ENCODE results near the gene THBS2. TPM values are rescaled to one million over a fixed set of nuclear protein-coding genes. Genes with fewer than 3 reads are reported as not detected.

Gene THBS2
- total RNA-seq, 1 experiment from 2014 or later = 19.9 TPM

- no peak for DNase-seq (ENCODE audit: low read depth)
These were observed 21.1 kb downstream of the THBS2 start for GRCh38 chr6:169232507-169232931.

- DNase-seq (ENCODE audit: low read depth) = no peak
These were observed 21.7 kb downstream of the THBS2 start for GRCh38 chr6:169231790-169232506.

GRCh38 chr6:169230946-169231789 lies 22.5 kb downstream of the THBS2 start:
- no peak for DNase-seq (ENCODE audit: low read depth)

- DNase-seq (ENCODE audit: low read depth) = no peak
These were observed 23.4 kb downstream of the THBS2 start for GRCh38 chr6:169230322-169230665.

DNA sequence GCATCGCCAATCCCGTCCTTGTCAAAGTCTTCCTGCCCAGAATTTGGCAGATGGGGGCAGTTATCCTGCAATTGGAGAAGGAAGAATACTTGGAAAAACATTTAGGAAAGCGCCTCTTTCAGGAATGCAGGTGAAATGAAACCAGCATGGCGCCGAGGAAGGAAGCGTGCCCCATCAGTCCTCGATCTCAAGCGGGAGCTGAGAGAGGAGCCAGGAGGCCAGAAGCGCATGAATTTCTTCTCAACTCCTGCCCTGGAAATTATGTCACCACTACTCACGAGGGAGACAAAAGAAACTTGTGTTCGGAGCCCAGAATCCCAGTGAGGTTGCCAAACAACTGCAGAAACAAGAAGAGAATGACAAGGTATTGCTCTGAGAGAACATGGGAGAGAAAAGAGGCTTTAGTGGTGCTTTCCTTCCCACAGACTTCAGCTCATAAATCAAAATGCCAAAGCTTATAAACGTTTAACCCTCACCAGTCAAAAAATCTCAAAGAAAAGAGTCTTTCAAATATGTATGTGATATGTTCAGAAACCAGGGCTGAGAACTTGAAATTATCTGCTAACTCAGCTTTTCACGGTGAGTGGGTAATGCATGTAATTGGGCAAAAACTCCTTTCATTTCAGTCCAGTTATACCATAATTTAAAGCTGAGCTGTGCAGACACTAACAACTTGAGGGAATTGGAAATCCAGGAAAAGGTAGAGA lies 23.9 kb downstream of the THBS2 start:
- DNase-seq (ENCODE audit: low read depth) = no peak

- DNase-seq (ENCODE audit: low read depth) = no peak
These were observed 26.5 kb downstream of the THBS2 start for GRCh38 chr6:169227116-169227515.

GRCh38 chr6:169225887-169226286 lies 27.8 kb downstream of the THBS2 start:
- DNase-seq (ENCODE audit: low read depth) = no peak

- DNase-seq (ENCODE audit: low read depth) = no peak
These were observed 28.5 kb downstream of the THBS2 start for GRCh38 chr6:169225131-169225576.

- DNase-seq (ENCODE audit: low read depth) = no peak
These were observed 28.9 kb downstream of the THBS2 start for GRCh38 chr6:169224716-169225115.

DNA sequence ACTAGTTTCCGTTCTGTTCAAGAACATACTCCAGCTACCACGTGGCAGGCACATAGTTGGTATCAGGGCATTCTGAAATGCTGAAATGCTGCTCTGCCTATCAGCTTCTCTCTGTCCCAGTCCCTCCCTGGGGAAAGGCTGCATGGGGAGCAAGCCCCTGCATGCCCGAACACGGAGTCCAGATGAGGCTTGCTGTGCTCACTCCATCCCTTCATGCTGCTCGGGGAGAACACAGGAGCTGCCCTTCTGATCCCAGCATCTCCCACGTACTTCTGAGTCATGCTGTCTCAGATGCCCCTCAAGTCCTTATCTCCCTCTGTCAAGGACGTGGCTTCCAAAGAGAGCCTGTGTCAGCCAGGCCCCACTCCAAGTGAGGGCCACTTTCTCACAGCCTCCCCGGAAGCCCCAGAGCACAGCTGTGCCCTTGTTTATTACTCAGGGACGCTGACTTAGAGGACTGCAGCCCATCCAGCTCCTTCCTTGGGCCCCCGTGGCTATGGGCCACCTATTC lies 29.4 kb downstream of the THBS2 start:
- peak; percentile 36 for DNase-seq (ENCODE audit: low read depth)

DNA sequence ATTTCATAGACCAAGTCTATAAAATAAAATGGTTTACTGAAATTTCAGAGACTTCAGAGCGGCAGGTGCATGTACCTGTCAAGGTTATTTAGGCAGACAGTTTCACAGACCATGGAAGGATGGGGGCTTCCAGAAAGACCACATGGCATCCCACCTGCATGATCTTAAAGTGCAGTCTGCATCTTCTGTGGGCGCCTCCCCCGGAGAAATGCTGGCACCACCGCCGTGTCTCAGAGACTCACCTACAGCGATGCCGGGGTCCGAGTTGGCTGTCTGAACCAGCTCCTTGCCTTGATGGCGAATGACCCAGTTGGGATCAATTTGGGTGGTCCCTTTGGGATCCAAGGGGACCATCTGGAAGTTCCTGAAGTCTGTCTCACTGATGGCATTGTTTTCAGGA lies 30.6 kb downstream of the THBS2 start:
- DNase-seq (ENCODE audit: low read depth) = no peak

- no peak for DNase-seq (ENCODE audit: low read depth)
These were observed 31.5 kb downstream of the THBS2 start for GRCh38 chr6:169222126-169222525.

DNA sequence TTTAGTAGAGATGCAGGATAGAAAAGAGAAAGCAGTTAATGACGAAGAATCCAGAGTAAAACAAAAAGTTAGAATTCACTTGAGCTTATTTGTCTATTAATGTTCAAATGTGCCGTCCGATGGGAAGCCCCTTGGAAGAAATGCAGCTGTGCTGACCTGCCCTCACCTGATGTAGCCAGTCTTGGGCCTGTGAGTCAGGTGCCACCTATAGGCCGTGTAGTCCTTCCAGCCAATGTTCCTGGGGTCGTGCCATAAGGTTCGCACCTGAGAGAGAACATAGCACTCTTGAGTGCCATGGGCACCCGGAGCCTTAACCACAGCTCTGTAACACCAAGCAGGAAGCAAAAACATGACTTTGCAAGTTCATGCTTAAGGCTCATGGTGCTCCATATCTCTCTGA lies 32.4 kb downstream of the THBS2 start:
- no peak for DNase-seq (ENCODE audit: low read depth)

GRCh38 chr6:169220068-169220964 lies 33.3 kb downstream of the THBS2 start:
- no peak for DNase-seq (ENCODE audit: low read depth)

- DNase-seq (ENCODE audit: low read depth) = no peak
These were observed 35.7 kb downstream of the THBS2 start for GRCh38 chr6:169217972-169218371.

DNA sequence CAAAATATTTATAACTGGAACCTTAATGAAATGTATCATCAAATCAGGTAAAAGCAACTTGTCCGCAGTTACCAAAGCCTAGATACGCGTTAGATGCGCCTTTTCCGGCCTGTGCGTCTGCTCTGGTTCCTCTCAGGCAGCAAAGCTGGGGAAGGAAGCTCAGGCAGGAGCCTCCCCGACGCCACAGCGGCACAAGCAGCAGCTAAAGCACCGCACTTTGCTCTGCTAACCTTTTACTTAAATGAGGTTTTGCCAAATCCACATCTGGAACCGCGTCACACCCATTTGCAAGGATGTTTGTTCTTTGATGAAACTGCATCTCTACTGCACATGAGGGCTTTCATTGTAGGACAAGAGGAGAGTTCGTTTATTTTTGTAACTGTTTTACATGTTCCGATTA lies 36.8 kb downstream of the THBS2 start:
- DNase-seq (ENCODE audit: low read depth) = no peak

- no peak for DNase-seq (ENCODE audit: low read depth)
These were observed 38.4 kb downstream of the THBS2 start for GRCh38 chr6:169215201-169215681.

DNA sequence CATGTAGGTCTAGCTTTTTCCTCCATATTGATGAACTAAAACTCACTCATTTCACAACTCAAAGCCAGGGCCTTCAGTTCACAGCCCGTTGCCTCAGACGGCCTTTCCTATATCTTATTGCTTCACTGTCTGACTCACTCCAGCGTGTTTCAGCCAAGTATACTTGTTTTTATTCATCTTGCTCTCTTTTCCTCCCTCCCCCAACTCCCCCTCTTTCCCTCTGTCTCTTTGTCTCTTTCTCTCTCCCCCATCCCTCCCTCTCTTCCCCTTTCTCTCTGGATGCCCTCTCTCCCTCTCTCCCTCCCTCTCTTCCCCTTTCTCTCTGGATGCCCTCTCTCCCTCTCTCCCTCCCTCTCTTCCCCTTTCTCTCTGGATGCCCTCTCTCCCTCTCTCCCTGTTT lies 38.9 kb downstream of the THBS2 start:
- DNase-seq (ENCODE audit: low read depth) = peak; percentile 81

DNA sequence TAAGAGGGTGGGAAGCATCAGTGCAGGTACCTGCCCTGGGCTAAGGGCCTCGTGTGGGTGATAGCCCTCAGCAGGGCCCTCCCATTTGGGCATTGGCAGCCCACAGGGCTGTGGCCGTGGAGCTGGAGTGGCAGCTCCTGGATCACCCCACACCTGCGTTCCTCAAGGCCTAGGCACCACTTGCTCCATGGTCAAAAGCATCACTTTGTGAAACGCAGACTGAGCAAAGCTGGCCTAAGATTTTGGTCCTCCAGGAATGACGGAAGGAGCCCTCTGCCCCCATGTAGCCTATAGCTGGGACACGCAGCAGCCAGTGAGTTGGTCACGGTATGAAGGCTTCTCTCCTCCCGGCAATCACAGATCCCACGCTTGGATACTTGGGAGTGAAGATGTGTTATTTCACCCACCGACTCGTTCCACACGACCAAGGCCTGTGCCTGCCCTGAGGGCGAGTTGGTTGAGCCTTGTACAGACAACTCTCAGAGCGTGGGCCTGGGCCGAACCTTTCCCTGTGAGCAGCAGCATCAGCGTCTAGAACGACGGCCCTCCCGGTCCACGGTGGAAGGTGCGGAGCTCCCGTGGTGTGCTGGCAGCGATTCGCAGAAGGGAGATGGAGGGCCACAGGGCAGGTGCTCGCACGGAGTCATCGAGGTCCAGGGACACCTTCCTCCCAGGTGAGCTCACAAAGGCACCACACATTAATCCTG lies 39.7 kb downstream of the THBS2 start:
- DNase-seq (ENCODE audit: low read depth) = no peak
